Neuron (in vitro differentiated cells): ENCODE results near the gene BICC1.
A peak's percentile ranks its signal among the peaks of the same experiment; 100 is the strongest.

Experiments used
- H2AFZ ChIP-seq: one replicate; pipeline ENCODE4 v1.6.1; 2013; ENCODE audit warnings: low read depth, mild to moderate bottlenecking, inconsistent platforms, low read length, moderate library complexity
- H3K27me3 ChIP-seq: one replicate; pipeline ENCODE4 v1.6.1; 2013; ENCODE audit warnings: low read length; ENCODE audit not compliant: insufficient read depth
- H3K36me3 ChIP-seq: one replicate; pipeline ENCODE4 v1.6.1; 2013; ENCODE audit warnings: low read length; ENCODE audit not compliant: insufficient read depth
- H3K4me1 ChIP-seq: one replicate; pipeline ENCODE4 v1.6.1; 2013; ENCODE audit warnings: low read length; ENCODE audit not compliant: insufficient read depth
- H3K4me3 ChIP-seq: 2 replicates; pipeline ENCODE4 v1.5.1; 2013; ENCODE audit warnings: mild to moderate bottlenecking, low read length, moderate library complexity
- H3K9me3 ChIP-seq: one replicate; pipeline ENCODE4 v1.6.1; 2013; ENCODE audit warnings: low read length

The BICC1 gene

GRCh38 chr10:58512491-58513187 lies at the start of gene BICC1:
Gene BICC1 (plus strand): TSS chr10:58512872. CDS start chr10:58513144, 272 bp downstream.
- Histone ChIP-seq H3K4me3 (peak within 1 kb of the TSS; percentile 80), H3K9me3 (no peaks in the 10 kb centered on the region), H3K27me3 (peaks cover 10% of the 10 kb centered on the region)

GRCh38 chr10:58464956-58465355 lies 47.7 kb upstream of the BICC1 start:
- H3K27me3 ChIP-seq: no peaks in the 10 kb centered on the region
- no peaks in the 10 kb centered on the region for H3K36me3 ChIP-seq
- no peaks in the 10 kb centered on the region for H3K4me1 ChIP-seq
- H2AFZ ChIP-seq: no peak overlapping the region
- H3K9me3 ChIP-seq: no peaks in the 10 kb centered on the region
- H3K4me3 ChIP-seq: no peak overlapping the region

More at GRCh38 chr10:58512491-58513187, at the start of gene BICC1:
- peak within 1 kb of the TSS; percentile 95 for H2AFZ ChIP-seq
- peaks cover 21% of the 10 kb centered on the region for H3K4me1 ChIP-seq
- H3K36me3 ChIP-seq: no peaks in the 10 kb centered on the region

- Histone ChIP-seq H2AFZ (no peak overlapping the region), H3K4me3 (no peak overlapping the region), H3K4me1 (no peaks in the 10 kb centered on the region)
Measured at GRCh38 chr10:58465629-58466028, 47.0 kb upstream of the BICC1 start.

GRCh38 chr10:58467931-58468635 lies 44.6 kb upstream of the BICC1 start:
- H3K4me1 ChIP-seq: no peaks in the 10 kb centered on the region
- H2AFZ ChIP-seq: no peak overlapping the region
- no peaks in the 10 kb centered on the region for H3K36me3 ChIP-seq
- no peaks in the 10 kb centered on the region for H3K9me3 ChIP-seq
- no peaks in the 10 kb centered on the region for H3K27me3 ChIP-seq
- H3K4me3 ChIP-seq: no peak overlapping the region

More at GRCh38 chr10:58465629-58466028, 47.0 kb upstream of the BICC1 start:
- no peaks in the 10 kb centered on the region for H3K36me3 ChIP-seq
- H3K27me3 ChIP-seq: no peaks in the 10 kb centered on the region
- H3K9me3 ChIP-seq: no peaks in the 10 kb centered on the region

GRCh38 chr10:58473976-58474375 lies 38.7 kb upstream of the BICC1 start:
- Histone ChIP-seq H3K36me3 (no peaks in the 10 kb centered on the region), H3K4me3 (no peak overlapping the region)

GRCh38 chr10:58475322-58476277 lies 37.1 kb upstream of the BICC1 start:
- no peaks in the 10 kb centered on the region for H3K9me3 ChIP-seq
- H3K4me3 ChIP-seq: no peak overlapping the region
- H2AFZ ChIP-seq: no peak overlapping the region
- H3K36me3 ChIP-seq: no peaks in the 10 kb centered on the region
- H3K27me3 ChIP-seq: no peaks in the 10 kb centered on the region
- no peaks in the 10 kb centered on the region for H3K4me1 ChIP-seq

More at GRCh38 chr10:58473976-58474375, 38.7 kb upstream of the BICC1 start:
- Histone ChIP-seq H3K4me1 (no peaks in the 10 kb centered on the region), H2AFZ (no peak overlapping the region), H3K27me3 (no peaks in the 10 kb centered on the region), H3K9me3 (no peaks in the 10 kb centered on the region)

GRCh38 chr10:58477122-58477521 lies 35.5 kb upstream of the BICC1 start:
- no peaks in the 10 kb centered on the region for H3K27me3 ChIP-seq
- H3K4me3 ChIP-seq: no peak overlapping the region
- H3K9me3 ChIP-seq: no peaks in the 10 kb centered on the region
- no peaks in the 10 kb centered on the region for H3K36me3 ChIP-seq
- no peak overlapping the region for H2AFZ ChIP-seq
- H3K4me1 ChIP-seq: peaks cover 2% of the 10 kb centered on the region

- H3K4me3 ChIP-seq: no peak overlapping the region
Measured at GRCh38 chr10:58477902-58478301, 34.8 kb upstream of the BICC1 start.

GRCh38 chr10:58479045-58479444 lies 33.6 kb upstream of the BICC1 start:
- Histone ChIP-seq H3K4me1 (peaks cover 3% of the 10 kb centered on the region), H2AFZ (no peak overlapping the region), H3K27me3 (no peaks in the 10 kb centered on the region), H3K4me3 (no peak overlapping the region), H3K9me3 (no peaks in the 10 kb centered on the region), H3K36me3 (no peaks in the 10 kb centered on the region)

More at GRCh38 chr10:58477902-58478301, 34.8 kb upstream of the BICC1 start:
- Histone ChIP-seq H3K36me3 (no peaks in the 10 kb centered on the region), H3K4me1 (peaks cover 3% of the 10 kb centered on the region), H2AFZ (no peak overlapping the region), H3K27me3 (no peaks in the 10 kb centered on the region), H3K9me3 (no peaks in the 10 kb centered on the region)

GRCh38 chr10:58480321-58480720 lies 32.4 kb upstream of the BICC1 start:
- Histone ChIP-seq H3K27me3 (no peaks in the 10 kb centered on the region), H3K4me1 (peaks cover 3% of the 10 kb centered on the region), H3K36me3 (no peaks in the 10 kb centered on the region), H3K9me3 (no peaks in the 10 kb centered on the region), H2AFZ (no peak overlapping the region), H3K4me3 (no peak overlapping the region)

- Histone ChIP-seq H2AFZ (no peak overlapping the region), H3K36me3 (no peaks in the 10 kb centered on the region), H3K4me3 (no peak overlapping the region), H3K9me3 (no peaks in the 10 kb centered on the region), H3K4me1 (peaks cover 3% of the 10 kb centered on the region), H3K27me3 (no peaks in the 10 kb centered on the region)
Measured at GRCh38 chr10:58481569-58482109, 31.0 kb upstream of the BICC1 start.

GRCh38 chr10:58486821-58487220 lies 25.9 kb upstream of the BICC1 start:
- Histone ChIP-seq H3K27me3 (no peaks in the 10 kb centered on the region), H3K36me3 (no peaks in the 10 kb centered on the region), H2AFZ (no peak overlapping the region), H3K4me3 (no peak overlapping the region), H3K4me1 (peaks cover 3% of the 10 kb centered on the region), H3K9me3 (no peaks in the 10 kb centered on the region)
